Breast epithelium (tissue), 4 donors: ENCODE measurements around the gene DTYMK. TPM values are rescaled to one million over a fixed set of nuclear protein-coding genes. Genes with fewer than 3 reads are reported as not detected.
"Not testable (repeated sequence)": the region's sequence is repeated elsewhere in the genome, so short reads cannot be mapped to it uniquely, and the experiment has no call there.

Source experiments
- DNase-seq, 2 donors: peaks; one replicate each; pipeline ENCODE4 v3.0.0-alpha.2; 2019; ENCODE audit warnings: low spot score in 2 of 2
- H3K27ac ChIP-seq, 2 donors: fragments of 200-600 bp; sonication (generic) in 1 of 2; one replicate each; pipeline ENCODE4 v1.5.1; 2016 to 2019; ENCODE audit warnings: mild to moderate bottlenecking in 1 of 2
- H3K27me3 ChIP-seq, 2 donors: fragments of 200-600 bp; sonication (generic) in 1 of 2; one replicate each; pipeline versions ENCODE4 v1.5.1 to v1.6.0; 2017 to 2019; ENCODE audit warnings: control low read depth in 1 of 2, mild to moderate bottlenecking in 1 of 2
- H3K36me3 ChIP-seq: fragments of 200-600 bp; one replicate; pipeline ENCODE4 v1.5.1; 2019
- H3K4me1 ChIP-seq, 2 donors: fragments of 200-600 bp; sonication (generic); one replicate each; pipeline ENCODE4 v1.5.1; 2016 to 2019; ENCODE audit warnings: control low read depth in 1 of 2
- H3K4me3 ChIP-seq, 3 donors: fragments of 200-600 bp; sonication (generic); 1 replicate in 2 of 3; 2 replicates in 1 of 3; pipeline ENCODE4 v1.5.1; 2016 to 2019; ENCODE audit warnings: mild to moderate bottlenecking in 3 of 3, moderate library complexity in 2 of 3
- H3K9me3 ChIP-seq, 2 donors: fragments of 200-600 bp; sonication (generic) in 1 of 2; one replicate each; pipeline ENCODE4 v1.5.1; 2016 to 2019; ENCODE audit warnings: control low read depth in 1 of 2
- CTCF ChIP-seq, 3 donors: fragments of 450-650 bp; IDR thresholded peaks; one replicate each; pipeline ENCODE4 v1.5.1; 2016 to 2017; ENCODE audit warnings: antibody characterized with exemption in 3 of 3, mild to moderate bottlenecking in 3 of 3, moderate library complexity in 3 of 3
- POLR2A ChIP-seq: fragments of 450-650 bp; IDR thresholded peaks from one replicate; pipeline ENCODE4 v1.6.1; 2016; ENCODE audit warnings: antibody characterized with exemption, mild to moderate bottlenecking, moderate library complexity
- POLR2AphosphoS5 ChIP-seq, 3 donors: sonication (generic); formaldehyde crosslinking; IDR thresholded peaks; one replicate each; pipeline ENCODE4 v1.6.1; 2017; ENCODE audit warnings: antibody characterized with exemption in 3 of 3
- intact Hi-C: fragments of 100-400 bp; cut with DNase I; formaldehyde crosslinking; loops from one replicate; pipeline ENCODE4 v1.15.1; 2023; ENCODE audit warnings: low total_unique reads
- total RNA-seq, 3 donors: library from RNA; depleted of rRNA; stranded (reverse); fragments of >200 nt; gene quantifications; one replicate each; pipeline ENCODE4 v1.1.0, GENCODE V29; 2016

The DTYMK gene
- total RNA-seq, 3 donors from 2014 or later, result 16.8 to 23.2 (median 19.7) TPM

GRCh38 chr2:241733391-241734207 is 47.0 kb upstream of the DTYMK start:
- H3K27me3 ChIP-seq, result no peaks in the 10 kb centered on the region
- DNase-seq, result no peak
- intact Hi-C loops, result loop anchor here (2.0 kb wide), 1 partner anchor 33 kb away; no protein-coding TSS in a partner anchor
- H3K4me1 ChIP-seq, result no peaks in the 10 kb centered on the region
- no peaks in the 10 kb centered on the region for H3K36me3 ChIP-seq
- H3K27ac ChIP-seq, result peak overlapping the region; percentile 82 to 95
- H3K4me3 ChIP-seq, result peak overlapping the region; percentile 92 to 99 (median 93)
- TF ChIP-seq POLR2A (no peak), CTCF (IDR thresholded peaks at IDR 0.05) (no peak), POLR2AphosphoS5 (IDR thresholded peaks at IDR 0.05) (no peak)
- H3K9me3 ChIP-seq, result no peaks in the 10 kb centered on the region

- H3K9me3 ChIP-seq, H3K36me3 ChIP-seq, intact Hi-C loops, H3K27ac ChIP-seq, H3K27me3 ChIP-seq, H3K4me1 ChIP-seq: not testable (repeated sequence)
- DNase-seq, result peak in 1 of 2 donors; percentile 33
- H3K4me3 ChIP-seq, result peak overlapping the region in 1 of 3 donors; percentile 28
- TF ChIP-seq CTCF (IDR thresholded peaks at IDR 0.05), result peak in 2 of 3 donors; percentile 42
These were observed 46.0 kb upstream of the DTYMK start for GRCh38 chr2:241732513-241733186.

- no peak overlapping the region for H3K4me3 ChIP-seq
- H3K27me3 ChIP-seq, result no peaks in the 10 kb centered on the region
- TF ChIP-seq POLR2A, result no peak
- no peak for TF ChIP-seq CTCF (IDR thresholded peaks at IDR 0.05)
- TF ChIP-seq POLR2AphosphoS5 (IDR thresholded peaks at IDR 0.05), result no peak
- H3K27ac ChIP-seq, result no peak overlapping the region
- intact Hi-C loops, result no loop called here
- H3K4me1 ChIP-seq, result no peaks in the 10 kb centered on the region
- no peaks in the 10 kb centered on the region for H3K9me3 ChIP-seq
- DNase-seq, result no peak
- H3K36me3 ChIP-seq, result no peaks in the 10 kb centered on the region
These were observed 44.2 kb upstream of the DTYMK start for GRCh38 chr2:241730671-241731293.

- H3K27ac ChIP-seq, result no peak overlapping the region
- DNase-seq, result no peak
- TF ChIP-seq CTCF (IDR thresholded peaks at IDR 0.05) (no peak), POLR2A (no peak), POLR2AphosphoS5 (IDR thresholded peaks at IDR 0.05) (no peak)
- H3K9me3 ChIP-seq, result no peaks in the 10 kb centered on the region
- no peak overlapping the region for H3K4me3 ChIP-seq
- intact Hi-C loops, result no loop called here
- H3K27me3 ChIP-seq, result no peaks in the 10 kb centered on the region
- no peaks in the 10 kb centered on the region for H3K36me3 ChIP-seq
- H3K4me1 ChIP-seq, result no peaks in the 10 kb centered on the region
These were observed 43.3 kb upstream of the DTYMK start for GRCh38 chr2:241729868-241730267.

GRCh38 chr2:241728627-241729026 is 42.0 kb upstream of the DTYMK start:
- Histone ChIP-seq H3K36me3 (no peaks in the 10 kb centered on the region), H3K4me1 (no peaks in the 10 kb centered on the region), H3K4me3 (no peak overlapping the region), H3K9me3 (no peaks in the 10 kb centered on the region), H3K27me3 (no peaks in the 10 kb centered on the region), H3K27ac (peak overlapping the region; percentile 45 to 86)
- no peak for DNase-seq
- intact Hi-C loops, result no loop called here
- TF ChIP-seq CTCF (IDR thresholded peaks at IDR 0.05) (no peak), POLR2A (no peak), POLR2AphosphoS5 (IDR thresholded peaks at IDR 0.05) (no peak)
